HG03039 (cell line): ENCODE results near the gene MED25.

ENCODE experiments used
- ATAC-seq: cut with Tn5 transposase; IDR thresholded peaks from one replicate; pipeline ENCODE4 v1.9.1; 2021; ENCODE audit warnings: mild to moderate bottlenecking, moderate library complexity; ENCODE audit not compliant: unreplicated experiment

The MED25 gene

DNA sequence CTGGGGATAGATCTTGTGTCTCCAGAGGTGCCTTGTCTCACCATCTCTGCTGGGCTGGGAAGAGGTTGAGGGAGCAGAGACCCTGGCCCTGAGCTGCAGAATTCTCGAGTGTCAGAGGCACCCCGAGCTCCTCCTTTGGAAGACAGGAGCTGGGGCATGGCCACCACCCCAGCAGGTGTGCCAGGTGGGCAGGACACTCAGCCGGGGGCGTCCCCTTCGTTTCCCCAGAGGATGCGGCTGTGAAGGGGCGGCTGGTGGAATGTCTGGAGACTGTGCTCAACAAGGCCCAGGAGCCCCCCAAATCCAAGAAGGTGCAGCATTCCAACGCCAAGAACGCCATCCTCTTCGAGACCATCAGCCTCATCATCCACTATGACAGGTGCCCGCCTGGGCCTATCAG, 19.5 kb upstream of the MED25 start:
- ATAC-seq = no peak

DNA sequence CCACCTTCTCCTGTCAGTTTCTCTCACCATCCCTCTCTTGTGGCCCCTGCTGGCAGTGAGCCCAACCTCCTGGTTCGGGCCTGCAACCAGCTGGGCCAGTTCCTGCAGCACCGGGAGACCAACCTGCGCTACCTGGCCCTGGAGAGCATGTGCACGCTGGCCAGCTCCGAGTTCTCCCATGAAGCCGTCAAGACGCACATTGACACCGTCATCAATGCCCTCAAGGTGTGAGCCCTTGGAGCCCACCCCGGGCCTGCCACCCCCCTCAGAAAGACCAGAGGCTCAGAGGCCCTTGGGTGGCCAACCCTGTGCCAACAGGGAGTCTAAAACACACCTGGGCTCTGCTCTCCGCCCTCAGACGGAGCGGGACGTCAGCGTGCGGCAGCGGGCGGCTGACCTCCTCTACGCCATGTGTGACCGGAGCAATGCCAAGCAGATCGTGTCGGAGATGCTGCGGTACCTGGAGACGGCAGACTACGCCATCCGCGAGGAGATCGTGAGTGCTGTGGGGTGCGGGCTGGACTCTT, 18.8 kb upstream of the MED25 start:
- ATAC-seq = no peak

DNA sequence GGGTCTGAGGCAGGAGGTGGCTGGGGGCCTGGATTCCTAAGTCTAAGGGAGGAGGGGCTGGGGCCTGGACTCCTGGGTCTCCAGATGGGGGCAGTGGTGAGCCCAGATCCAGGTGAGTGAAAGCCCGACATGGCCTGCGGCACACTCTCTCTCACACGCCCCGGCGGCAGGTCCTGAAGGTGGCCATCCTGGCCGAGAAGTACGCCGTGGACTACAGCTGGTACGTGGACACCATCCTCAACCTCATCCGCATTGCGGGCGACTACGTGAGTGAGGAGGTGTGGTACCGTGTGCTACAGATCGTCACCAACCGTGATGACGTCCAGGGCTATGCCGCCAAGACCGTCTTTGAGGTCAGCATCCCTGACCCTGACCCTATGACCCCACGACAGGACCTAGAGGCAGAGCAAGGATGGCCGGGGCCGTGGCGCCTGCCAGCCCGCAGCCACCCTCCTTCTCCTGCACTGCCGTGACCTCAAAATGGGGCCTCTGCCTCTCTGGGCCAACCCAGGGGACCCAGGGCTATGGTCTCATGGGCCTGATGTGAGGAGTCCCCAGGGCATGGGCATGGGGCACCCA, 18.2 kb upstream of the MED25 start:
- ATAC-seq = no peak

DNA sequence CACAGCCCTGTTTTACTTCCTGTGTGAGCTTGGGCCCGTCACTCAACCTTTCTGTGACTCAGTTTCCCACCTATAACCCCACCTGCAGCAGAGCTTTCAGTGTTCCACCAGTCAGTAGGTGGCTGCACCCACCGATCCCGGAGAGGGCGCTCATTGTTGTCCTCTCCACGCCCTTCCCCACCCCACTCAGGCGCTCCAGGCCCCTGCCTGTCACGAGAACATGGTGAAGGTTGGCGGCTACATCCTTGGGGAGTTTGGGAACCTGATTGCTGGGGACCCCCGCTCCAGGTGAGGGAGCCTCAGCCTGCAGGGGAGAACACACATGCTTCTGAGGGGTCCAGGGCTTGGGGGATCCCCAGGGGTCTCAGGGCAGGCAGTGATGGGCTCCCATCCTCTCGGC, 17.3 kb upstream of the MED25 start:
- ATAC-seq = no peak

DNA sequence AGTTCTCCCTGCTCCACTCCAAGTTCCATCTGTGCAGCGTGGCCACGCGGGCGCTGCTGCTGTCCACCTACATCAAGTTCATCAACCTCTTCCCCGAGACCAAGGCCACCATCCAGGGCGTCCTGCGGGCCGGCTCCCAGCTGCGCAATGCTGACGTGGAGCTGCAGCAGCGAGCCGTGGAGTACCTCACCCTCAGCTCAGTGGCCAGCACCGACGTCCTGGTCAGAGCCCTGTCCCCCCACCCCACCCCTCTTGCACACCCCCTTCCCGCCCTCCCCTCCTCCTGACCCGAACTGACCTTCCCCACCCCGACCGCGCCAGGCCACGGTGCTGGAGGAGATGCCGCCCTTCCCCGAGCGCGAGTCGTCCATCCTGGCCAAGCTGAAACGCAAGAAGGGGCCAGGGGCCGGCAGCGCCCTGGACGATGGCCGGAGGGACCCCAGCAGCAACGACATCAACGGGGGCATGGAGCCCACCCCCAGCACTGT, 16.6 kb upstream of the MED25 start:
- no peak for ATAC-seq

GRCh38 chr19:49801966-49802661, 16.0 kb upstream of the MED25 start:
- ATAC-seq = no peak

GRCh38 chr19:49802836-49803528, 15.1 kb upstream of the MED25 start:
- no peak for ATAC-seq

- no peak for ATAC-seq
Measured at GRCh38 chr19:49803529-49803856, 14.6 kb upstream of the MED25 start.

DNA sequence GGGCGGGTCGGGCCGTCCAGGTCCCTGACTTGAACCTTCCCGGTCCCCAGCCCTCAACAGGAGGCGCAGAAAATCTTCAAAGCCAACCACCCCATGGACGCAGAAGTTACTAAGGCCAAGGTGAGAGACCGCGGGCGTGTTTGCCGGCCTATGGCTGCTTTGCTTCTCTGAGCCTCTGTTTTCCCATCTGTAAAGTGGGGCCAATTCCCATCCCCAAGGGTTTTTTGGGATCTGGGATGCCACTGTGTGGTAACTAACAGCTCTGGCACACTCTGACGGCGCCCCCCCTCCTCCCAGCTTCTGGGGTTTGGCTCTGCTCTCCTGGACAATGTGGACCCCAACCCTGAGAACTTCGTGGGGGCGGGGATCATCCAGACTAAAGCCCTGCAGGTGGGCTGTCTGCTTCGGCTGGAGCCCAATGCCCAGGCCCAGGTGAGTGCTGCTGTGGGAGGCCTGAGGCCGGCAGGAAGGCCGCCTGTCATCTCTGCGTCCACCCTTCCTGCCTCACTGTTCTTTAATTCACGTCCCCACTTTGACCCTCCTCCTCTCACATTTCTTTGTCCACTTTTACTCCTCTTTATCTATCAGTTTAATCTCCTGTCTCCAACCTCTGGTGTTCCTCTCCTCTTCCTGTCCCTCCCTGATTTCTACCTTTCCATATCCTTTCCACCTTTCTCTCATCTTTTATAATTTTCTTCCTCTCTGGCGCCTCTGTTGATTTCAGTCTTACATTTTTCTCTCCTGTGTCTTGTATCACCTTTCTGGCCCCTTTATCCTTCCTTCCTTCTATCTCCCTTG, 12.1 kb upstream of the MED25 start:
- no peak for ATAC-seq

DNA sequence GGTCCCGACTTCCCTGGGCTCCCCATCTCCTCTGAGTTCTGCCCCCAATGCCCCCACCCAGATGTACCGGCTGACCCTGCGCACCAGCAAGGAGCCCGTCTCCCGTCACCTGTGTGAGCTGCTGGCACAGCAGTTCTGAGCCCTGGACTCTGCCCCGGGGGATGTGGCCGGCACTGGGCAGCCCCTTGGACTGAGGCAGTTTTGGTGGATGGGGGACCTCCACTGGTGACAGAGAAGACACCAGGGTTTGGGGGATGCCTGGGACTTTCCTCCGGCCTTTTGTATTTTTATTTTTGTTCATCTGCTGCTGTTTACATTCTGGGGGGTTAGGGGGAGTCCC, 11.5 kb upstream of the MED25 start:
- ATAC-seq = no peak

- no peak for ATAC-seq
Measured at GRCh38 chr19:49807058-49807903, 10.8 kb upstream of the MED25 start.

DNA sequence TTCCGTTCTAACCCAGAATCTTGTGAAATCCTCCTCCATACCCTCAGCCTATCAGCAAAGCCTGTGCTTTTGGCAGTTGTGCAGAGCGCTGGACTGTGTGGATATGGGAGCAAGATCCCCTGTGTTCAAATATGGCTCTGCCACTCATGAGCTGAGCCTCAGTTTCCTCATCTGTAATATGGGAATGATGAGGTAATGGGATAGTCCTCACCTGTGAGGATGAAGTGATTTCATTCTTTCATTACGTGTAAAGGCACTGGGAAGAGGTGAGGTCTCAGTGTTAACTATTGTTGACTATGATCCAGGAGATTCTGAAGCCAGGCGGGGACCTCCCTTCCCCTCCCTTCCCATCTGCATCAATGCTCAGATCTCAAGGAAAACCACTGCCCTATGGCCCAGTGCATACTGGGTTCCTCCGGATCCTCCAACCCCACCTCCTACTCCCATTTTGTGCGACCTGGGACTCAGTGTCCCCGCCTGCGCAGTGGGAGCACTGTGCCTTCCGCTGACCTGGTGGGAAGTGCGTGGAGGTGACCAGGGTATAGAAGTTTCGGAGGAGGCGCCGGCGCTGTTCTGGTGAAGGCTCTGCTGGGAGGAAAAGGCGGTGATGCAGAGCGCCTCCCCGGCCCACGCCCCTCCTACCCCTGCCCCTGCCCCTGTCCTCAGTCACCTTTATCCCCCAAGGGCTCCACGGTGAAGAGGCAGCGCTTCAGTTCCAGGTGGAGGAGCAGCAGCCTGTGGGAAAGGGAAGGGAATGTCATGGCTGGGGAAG, 10.0 kb upstream of the MED25 start:
- no peak for ATAC-seq

- no peak for ATAC-seq
Measured at GRCh38 chr19:49808711-49809159, 9.4 kb upstream of the MED25 start.

DNA sequence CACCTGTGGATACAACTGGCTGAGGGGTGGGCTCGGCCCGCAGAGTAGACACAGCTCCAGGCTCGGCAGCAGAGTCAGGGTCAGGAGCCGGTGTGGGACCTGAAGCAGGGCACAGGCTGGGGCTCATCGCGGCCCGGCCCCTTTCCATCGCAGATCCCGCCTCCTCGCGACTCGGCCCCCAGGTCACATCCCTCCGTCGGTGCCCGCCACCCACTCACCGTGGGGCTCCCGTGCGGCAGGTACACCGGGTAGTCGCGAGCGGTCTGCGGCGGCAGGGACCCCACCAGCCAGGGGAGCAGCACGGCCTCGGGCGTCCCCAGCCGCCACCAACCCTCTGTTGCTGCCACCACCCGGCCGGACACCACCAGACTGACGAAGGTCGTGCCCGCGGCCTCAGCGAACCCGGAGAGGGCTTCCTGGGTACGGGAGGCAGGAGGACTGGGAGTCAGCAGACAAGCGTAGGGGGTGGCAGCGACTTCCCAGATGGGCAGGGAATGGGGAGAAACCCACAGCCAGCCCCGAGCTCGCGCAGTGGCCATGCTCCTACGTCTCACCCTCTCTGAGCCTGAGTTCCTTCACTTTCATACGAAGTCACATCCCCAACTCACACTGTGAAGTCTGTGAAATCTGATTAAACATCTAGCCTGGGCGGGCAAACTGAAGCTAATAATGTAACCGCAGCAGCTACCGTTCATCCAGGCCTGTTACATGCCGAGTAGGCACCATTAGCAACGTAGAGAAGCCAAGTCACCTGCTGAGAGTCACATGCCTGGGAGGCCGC, 8.7 kb upstream of the MED25 start:
- ATAC-seq = no peak

DNA sequence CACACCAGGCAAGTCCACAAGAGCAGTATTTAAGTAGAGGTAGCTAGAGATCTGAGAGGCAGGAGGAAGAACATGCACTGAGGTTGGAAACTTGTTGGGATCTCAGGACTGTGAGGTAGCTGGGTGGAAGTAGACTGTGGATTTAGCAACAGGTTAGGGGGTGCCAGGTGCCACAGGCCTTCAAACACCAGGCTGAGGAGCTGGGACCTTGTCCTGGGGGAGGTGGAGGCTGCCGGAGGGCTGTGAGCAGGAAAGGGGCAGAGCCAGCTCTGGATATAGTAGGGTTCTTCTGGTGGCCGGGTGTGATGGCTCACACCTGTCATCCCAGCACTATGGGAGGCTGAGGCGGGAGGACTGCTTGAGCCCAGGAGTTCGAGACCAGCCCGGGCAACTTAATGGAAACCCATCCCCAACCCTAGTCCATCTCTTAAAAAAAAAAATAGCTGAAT, 8.1 kb upstream of the MED25 start:
- ATAC-seq = no peak

DNA sequence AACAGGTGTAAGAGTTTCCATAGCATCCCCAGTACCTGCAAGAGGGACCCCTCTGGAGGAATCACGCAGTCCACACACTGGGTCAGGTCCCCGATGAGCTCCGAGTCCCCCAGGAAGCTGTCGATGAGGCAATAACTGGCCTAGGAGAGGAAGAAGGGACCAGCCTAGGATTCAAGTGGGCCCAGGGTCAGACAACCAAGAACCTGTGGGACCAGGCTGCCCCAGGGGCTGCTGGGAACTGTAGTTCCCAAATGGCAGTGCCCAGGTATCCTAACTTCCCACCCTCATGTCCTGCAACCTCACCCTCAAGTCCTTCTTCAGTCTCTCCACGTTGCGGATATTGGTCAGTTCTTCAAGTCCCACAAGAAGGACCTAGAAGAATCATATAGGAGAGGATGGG, 6.8 kb upstream of the MED25 start:
- ATAC-seq = no peak

- no peak for ATAC-seq
Measured at GRCh38 chr19:49812452-49812996, 5.6 kb upstream of the MED25 start.

DNA sequence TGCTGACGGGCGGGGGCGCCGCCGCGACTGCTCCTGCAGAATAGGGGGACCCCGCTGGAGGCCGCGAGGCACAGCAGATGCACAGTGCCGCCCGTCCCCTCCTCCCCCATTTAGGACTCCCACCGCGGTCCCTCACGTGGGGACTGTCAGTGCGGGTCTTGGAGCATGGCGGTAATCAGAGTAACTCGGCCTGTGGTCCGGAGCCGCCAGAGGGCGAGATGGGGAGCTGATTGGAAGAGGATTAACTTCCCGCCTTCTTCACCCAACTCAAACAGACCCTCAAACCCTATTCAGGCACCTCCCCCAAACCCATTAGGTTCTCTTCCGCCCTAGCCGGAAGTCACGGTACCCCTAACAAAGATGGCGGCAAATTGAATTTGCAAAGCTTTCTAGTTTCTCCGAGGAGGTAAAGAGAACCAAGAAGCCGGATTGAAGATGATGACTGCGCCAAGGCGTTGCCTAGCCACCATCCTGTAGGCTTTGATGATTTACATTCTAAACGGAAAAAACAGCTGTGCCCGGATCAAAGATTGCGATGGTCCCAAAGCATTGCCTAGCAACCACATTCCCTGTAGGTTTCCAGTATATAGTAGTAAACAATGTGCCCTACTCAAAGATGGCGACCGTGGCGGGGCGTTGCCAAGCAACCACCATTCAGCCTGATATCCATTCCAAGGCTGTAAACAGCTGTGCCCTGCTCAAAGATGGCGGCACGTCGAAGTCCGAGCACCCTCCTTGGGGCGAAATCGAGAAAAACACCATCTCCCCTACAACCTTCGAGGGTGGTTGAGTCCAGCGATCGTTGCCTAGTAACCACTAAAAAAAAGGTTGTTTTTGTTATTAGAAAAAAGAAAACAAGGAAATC, 4.9 kb upstream of the MED25 start, which contains the start of gene FUZ:
TSS of gene FUZ (minus strand) at position 296 of the 865 bp plus-strand sequence. CDS start at position 110, 186 bp downstream.
- peak; percentile 36 for ATAC-seq
